ENCODE measurements around the gene COX6A1. TPM values are rescaled to one million over a fixed set of nuclear protein-coding genes. Genes with fewer than 3 reads are reported as not detected.

Gene COX6A1
- total RNA-seq, 1 donor from 2014 or later: 351 TPM

Other genes with a start within 250 kb of the COX6A1 start
- 45.0 TPM for gene GCN1, start 243.4 kb upstream of the COX6A1 start, total RNA-seq (ENCODE audit: insufficient read depth, low replicate concordance)
- 1,784 TPM for gene RPLP0, start 237.0 kb upstream of the COX6A1 start, total RNA-seq (ENCODE audit: insufficient read depth, low replicate concordance)
- 11.6 TPM for gene PXN, start 172.4 kb upstream of the COX6A1 start, total RNA-seq (ENCODE audit: insufficient read depth, low replicate concordance)
- gene RNU4-2, start 146.2 kb upstream of the COX6A1 start, total RNA-seq (ENCODE audit: insufficient read depth, low replicate concordance): under 0.01 TPM
- under 0.01 TPM for gene RNU4-1, start 144.9 kb upstream of the COX6A1 start, total RNA-seq (ENCODE audit: insufficient read depth, low replicate concordance)
- not detected for gene SIRT4, start 135.8 kb upstream of the COX6A1 start, total RNA-seq (ENCODE audit: insufficient read depth, low replicate concordance)
- gene PLA2G1B, start 110.3 kb upstream of the COX6A1 start, total RNA-seq (ENCODE audit: insufficient read depth, low replicate concordance): not detected
- gene MSI1, start 68.9 kb upstream of the COX6A1 start, total RNA-seq (ENCODE audit: insufficient read depth, low replicate concordance): 0.96 TPM
- gene TRIAP1, start 8.3 kb downstream of the COX6A1 start, total RNA-seq (ENCODE audit: insufficient read depth, low replicate concordance): 25.5 TPM
- 27.0 TPM for gene GATC, start 8.3 kb downstream of the COX6A1 start, total RNA-seq (ENCODE audit: insufficient read depth, low replicate concordance)
- gene SRSF9, start 31.6 kb downstream of the COX6A1 start, total RNA-seq (ENCODE audit: insufficient read depth, low replicate concordance): 86.7 TPM
- 202 TPM for gene DYNLL1, start 58.0 kb downstream of the COX6A1 start, total RNA-seq (ENCODE audit: insufficient read depth, low replicate concordance)
- gene COQ5, start 91.0 kb downstream of the COX6A1 start, total RNA-seq (ENCODE audit: insufficient read depth, low replicate concordance): 23.1 TPM
- gene RNF10, start 96.2 kb downstream of the COX6A1 start, total RNA-seq (ENCODE audit: insufficient read depth, low replicate concordance): 86.9 TPM
- gene POP5, start 143.3 kb downstream of the COX6A1 start, total RNA-seq (ENCODE audit: insufficient read depth, low replicate concordance): 11.3 TPM
- gene CABP1, start 202.5 kb downstream of the COX6A1 start, total RNA-seq (ENCODE audit: insufficient read depth, low replicate concordance): 3.9 TPM
- gene MLEC, start 249.0 kb downstream of the COX6A1 start, total RNA-seq (ENCODE audit: insufficient read depth, low replicate concordance): 64.0 TPM